Measurements from ENCODE around the gene MCM10.

DNA sequence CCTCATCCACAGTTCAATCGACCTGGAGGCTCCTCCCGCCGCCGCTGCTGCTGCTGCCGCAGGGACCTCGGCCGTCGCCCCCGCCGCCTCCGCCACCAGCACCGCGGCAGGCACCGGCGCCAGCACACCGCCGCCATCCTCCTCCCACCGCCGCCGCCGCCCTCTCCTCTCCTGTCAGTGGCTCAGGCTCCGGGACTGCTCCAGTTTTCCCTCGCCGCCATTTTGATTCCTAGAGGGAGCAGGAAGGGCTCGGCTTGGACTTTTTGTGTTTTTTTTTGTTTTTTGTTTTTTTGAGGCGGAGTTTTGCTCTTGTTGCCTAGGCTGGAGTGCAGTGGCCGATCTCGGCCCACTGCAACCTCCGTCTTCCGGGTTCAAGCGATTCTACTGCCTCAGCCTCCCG, 3.0 kb upstream of the MCM10 start:
- TF ChIP-seq CTCF (IDR thresholded peaks at IDR 0.05; ENCODE audit: low read depth, low read length) (no peak), EZH2phosphoT487 (IDR thresholded peaks at IDR 0.05; ENCODE audit: low read depth) (no peak)
